ENCODE measurements around the gene BDKRB2. TPM values are rescaled to one million over a fixed set of nuclear protein-coding genes. Genes with fewer than 3 reads are reported as not detected.

BDKRB2 gene
- polyA plus RNA-seq, 1 donor from 2014 or later: not detected

DNA sequence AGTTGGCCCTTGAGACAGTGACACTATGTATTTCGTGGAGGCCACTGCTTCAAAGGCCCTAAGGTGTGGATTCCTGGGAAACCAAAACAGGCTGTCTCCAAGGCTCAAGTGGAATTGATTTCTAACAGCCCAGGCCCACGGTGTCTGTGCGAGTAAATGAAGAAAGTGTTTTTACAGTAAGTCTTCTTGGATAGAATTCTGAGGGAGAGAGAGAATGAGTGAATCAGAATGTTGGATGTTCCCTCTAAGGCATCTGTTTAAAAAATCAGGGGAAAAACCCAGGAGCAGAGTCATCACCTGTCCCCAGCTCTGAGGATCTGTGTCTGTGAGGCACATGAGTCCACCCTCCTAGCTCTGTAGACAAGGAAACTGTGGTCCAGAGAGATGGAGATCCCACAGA is 29.0 kb downstream of the BDKRB2 start:
- H4K20me1 ChIP-seq (ENCODE audit: insufficient read depth): no peaks in the 10 kb centered on the region
- H2AFZ ChIP-seq (ENCODE audit: low read depth, low read length): no peak overlapping the region

DNA sequence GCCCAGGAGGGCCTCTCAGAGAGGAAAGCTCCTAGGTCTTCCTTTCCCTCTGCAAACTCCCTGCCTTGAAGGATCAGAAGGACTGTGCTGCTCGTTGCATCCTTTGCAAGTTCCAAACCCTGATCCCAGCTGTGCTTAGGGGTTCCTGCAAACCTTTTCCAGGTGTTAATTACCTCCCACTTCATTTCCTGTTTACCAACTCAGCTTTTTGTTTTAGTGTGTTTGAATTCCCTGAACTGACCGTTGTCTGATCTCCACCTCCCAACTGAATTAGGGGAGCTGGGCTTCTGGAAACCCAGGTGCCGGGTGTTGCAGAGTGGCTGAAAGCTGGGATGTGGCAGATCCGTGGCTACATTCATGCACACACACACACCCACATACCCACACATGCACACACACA is 30.8 kb downstream of the BDKRB2 start:
- H2AFZ ChIP-seq (ENCODE audit: low read depth, low read length): no peak overlapping the region
- H3F3A ChIP-seq (ENCODE audit: insufficient read depth, low read length, poor library complexity, severe bottlenecking): no peaks in the 10 kb centered on the region
- no peaks in the 10 kb centered on the region for H3K36me3 ChIP-seq (ENCODE audit: insufficient read depth, low read length)
- no peaks in the 10 kb centered on the region for H3K9me2 ChIP-seq (ENCODE audit: insufficient read depth, low read length)
- no peaks in the 10 kb centered on the region for H3K79me2 ChIP-seq (replicated peaks; ENCODE audit: insufficient read depth, low read length)
- no peaks in the 10 kb centered on the region for H3K9me3 ChIP-seq (ENCODE audit: low read length)
- H3K9ac ChIP-seq (ENCODE audit: low read length): no peak overlapping the region
- H3K4me2 ChIP-seq (ENCODE audit: low read length): no peak overlapping the region
- no peak overlapping the region for H3K4me3 ChIP-seq (ENCODE audit: low read length)
- TF ChIP-seq, protein P1, sequence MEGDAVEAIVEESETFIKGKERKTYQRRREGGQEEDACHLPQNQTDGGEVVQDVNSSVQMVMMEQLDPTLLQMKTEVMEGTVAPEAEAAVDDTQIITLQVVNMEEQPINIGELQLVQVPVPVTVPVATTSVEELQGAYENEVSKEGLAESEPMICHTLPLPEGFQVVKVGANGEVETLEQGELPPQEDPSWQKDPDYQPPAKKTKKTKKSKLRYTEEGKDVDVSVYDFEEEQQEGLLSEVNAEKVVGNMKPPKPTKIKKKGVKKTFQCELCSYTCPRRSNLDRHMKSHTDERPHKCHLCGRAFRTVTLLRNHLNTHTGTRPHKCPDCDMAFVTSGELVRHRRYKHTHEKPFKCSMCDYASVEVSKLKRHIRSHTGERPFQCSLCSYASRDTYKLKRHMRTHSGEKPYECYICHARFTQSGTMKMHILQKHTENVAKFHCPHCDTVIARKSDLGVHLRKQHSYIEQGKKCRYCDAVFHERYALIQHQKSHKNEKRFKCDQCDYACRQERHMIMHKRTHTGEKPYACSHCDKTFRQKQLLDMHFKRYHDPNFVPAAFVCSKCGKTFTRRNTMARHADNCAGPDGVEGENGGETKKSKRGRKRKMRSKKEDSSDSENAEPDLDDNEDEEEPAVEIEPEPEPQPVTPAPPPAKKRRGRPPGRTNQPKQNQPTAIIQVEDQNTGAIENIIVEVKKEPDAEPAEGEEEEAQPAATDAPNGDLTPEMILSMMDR (IDR thresholded peaks at IDR 0.05; ENCODE audit: poor library complexity, severe bottlenecking): no peak
- TF ChIP-seq SMC3 (conservative IDR thresholded peaks at IDR 0.05; ENCODE audit: poor library complexity) (no peak), RAD21 (conservative IDR thresholded peaks at IDR 0.05) (no peak), MXI1 (conservative IDR thresholded peaks at IDR 0.05; ENCODE audit: poor library complexity, severe bottlenecking) (no peak), POLR2AphosphoS5 (IDR thresholded peaks at IDR 0.05) (no peak), EP300 (conservative IDR thresholded peaks at IDR 0.05; ENCODE audit: poor library complexity, severe bottlenecking) (no peak), EZH2 (IDR thresholded peaks at IDR 0.05; ENCODE audit: borderline replicate concordance, insufficient read depth, low read length, poor library complexity, severe bottlenecking) (no peak), TAF1 (IDR thresholded peaks at IDR 0.05; ENCODE audit: low read depth) (no peak)
- TF ChIP-seq, protein P2, sequence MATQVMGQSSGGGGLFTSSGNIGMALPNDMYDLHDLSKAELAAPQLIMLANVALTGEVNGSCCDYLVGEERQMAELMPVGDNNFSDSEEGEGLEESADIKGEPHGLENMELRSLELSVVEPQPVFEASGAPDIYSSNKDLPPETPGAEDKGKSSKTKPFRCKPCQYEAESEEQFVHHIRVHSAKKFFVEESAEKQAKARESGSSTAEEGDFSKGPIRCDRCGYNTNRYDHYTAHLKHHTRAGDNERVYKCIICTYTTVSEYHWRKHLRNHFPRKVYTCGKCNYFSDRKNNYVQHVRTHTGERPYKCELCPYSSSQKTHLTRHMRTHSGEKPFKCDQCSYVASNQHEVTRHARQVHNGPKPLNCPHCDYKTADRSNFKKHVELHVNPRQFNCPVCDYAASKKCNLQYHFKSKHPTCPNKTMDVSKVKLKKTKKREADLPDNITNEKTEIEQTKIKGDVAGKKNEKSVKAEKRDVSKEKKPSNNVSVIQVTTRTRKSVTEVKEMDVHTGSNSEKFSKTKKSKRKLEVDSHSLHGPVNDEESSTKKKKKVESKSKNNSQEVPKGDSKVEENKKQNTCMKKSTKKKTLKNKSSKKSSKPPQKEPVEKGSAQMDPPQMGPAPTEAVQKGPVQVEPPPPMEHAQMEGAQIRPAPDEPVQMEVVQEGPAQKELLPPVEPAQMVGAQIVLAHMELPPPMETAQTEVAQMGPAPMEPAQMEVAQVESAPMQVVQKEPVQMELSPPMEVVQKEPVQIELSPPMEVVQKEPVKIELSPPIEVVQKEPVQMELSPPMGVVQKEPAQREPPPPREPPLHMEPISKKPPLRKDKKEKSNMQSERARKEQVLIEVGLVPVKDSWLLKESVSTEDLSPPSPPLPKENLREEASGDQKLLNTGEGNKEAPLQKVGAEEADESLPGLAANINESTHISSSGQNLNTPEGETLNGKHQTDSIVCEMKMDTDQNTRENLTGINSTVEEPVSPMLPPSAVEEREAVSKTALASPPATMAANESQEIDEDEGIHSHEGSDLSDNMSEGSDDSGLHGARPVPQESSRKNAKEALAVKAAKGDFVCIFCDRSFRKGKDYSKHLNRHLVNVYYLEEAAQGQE (IDR thresholded peaks at IDR 0.05; ENCODE audit: borderline replicate concordance): no peak
- H3K27me3 ChIP-seq (ENCODE audit: insufficient read depth, low read depth, low read length): no peaks in the 10 kb centered on the region
- no peak overlapping the region for H3K27ac ChIP-seq (ENCODE audit: low read length)
- H4K20me1 ChIP-seq (ENCODE audit: insufficient read depth): no peaks in the 10 kb centered on the region

More for the DNA sequence above, 29.0 kb downstream of the BDKRB2 start:
- TF ChIP-seq, protein P2 (IDR thresholded peaks at IDR 0.05; ENCODE audit: borderline replicate concordance): no peak
- TF ChIP-seq MXI1 (conservative IDR thresholded peaks at IDR 0.05; ENCODE audit: poor library complexity, severe bottlenecking) (no peak), SMC3 (conservative IDR thresholded peaks at IDR 0.05; ENCODE audit: poor library complexity) (no peak), POLR2AphosphoS5 (IDR thresholded peaks at IDR 0.05) (no peak), EP300 (conservative IDR thresholded peaks at IDR 0.05; ENCODE audit: poor library complexity, severe bottlenecking) (no peak), EZH2 (IDR thresholded peaks at IDR 0.05; ENCODE audit: borderline replicate concordance, insufficient read depth, low read length, poor library complexity, severe bottlenecking) (no peak), TAF1 (IDR thresholded peaks at IDR 0.05; ENCODE audit: low read depth) (no peak), RAD21 (conservative IDR thresholded peaks at IDR 0.05) (no peak)
- TF ChIP-seq, protein P1 (IDR thresholded peaks at IDR 0.05; ENCODE audit: poor library complexity, severe bottlenecking): no peak
- H3K9me3 ChIP-seq (ENCODE audit: low read length): no peaks in the 10 kb centered on the region
- H3K4me3 ChIP-seq (ENCODE audit: low read length): no peak overlapping the region
- H3K36me3 ChIP-seq (ENCODE audit: insufficient read depth, low read length): no peaks in the 10 kb centered on the region
- no peaks in the 10 kb centered on the region for H3K27me3 ChIP-seq (ENCODE audit: insufficient read depth, low read depth, low read length)
- no peak overlapping the region for H3K4me2 ChIP-seq (ENCODE audit: low read length)
- H3K27ac ChIP-seq (ENCODE audit: low read length): no peak overlapping the region
- no peaks in the 10 kb centered on the region for H3K79me2 ChIP-seq (replicated peaks; ENCODE audit: insufficient read depth, low read length)
- H3F3A ChIP-seq (ENCODE audit: insufficient read depth, low read length, poor library complexity, severe bottlenecking): no peaks in the 10 kb centered on the region
- H3K9ac ChIP-seq (ENCODE audit: low read length): no peak overlapping the region
- H3K9me2 ChIP-seq (ENCODE audit: insufficient read depth, low read length): no peaks in the 10 kb centered on the region
